Measurements from ENCODE around the gene RNF14. TPM values are rescaled to one million over a fixed set of nuclear protein-coding genes. Genes with fewer than 3 reads are reported as not detected.

Gene RNF14
- total and polyA plus RNA-seq, 9 of the 15 experiments (the other 6 are each of a cell fraction or from before 2014, with no cell fraction given), result 36.3 to 140 (median 75.1) TPM

- TF ChIP-seq AFF1 (IDR thresholded peaks at IDR 0.05; ENCODE audit: low read depth in 1 of 2, partially characterized antibody in 2 of 2) (no peak), NFIC (IDR thresholded peaks at IDR 0.05) (peak; percentile 95), ILK (tag; IDR thresholded peaks at IDR 0.05; ENCODE audit: borderline replicate concordance, low read depth) (no peak), YBX1 (IDR thresholded peaks at IDR 0.05) (no peak), FIP1L1 (IDR thresholded peaks at IDR 0.05; ENCODE audit: low read depth, low read length, poor library complexity, severe bottlenecking) (no peak), CBX5 (IDR thresholded peaks at IDR 0.05; ENCODE audit: borderline replicate concordance, low read depth) (no peak), NFIX (CRISPR knock-in tag; IDR thresholded peaks at IDR 0.05; ENCODE audit: low read depth) (peak; percentile 73), STAG1 (CRISPR knock-in tag; IDR thresholded peaks at IDR 0.05; ENCODE audit: borderline replicate concordance) (no peak), RBFOX2 (IDR thresholded peaks at IDR 0.05; ENCODE audit: low read depth, low read length) (0 out of 2 replicates have a peak, but pooled peaks have one; percentile 30), BRF2 (IDR thresholded peaks at IDR 0.05; ENCODE audit: borderline replicate concordance, insufficient read depth, insufficient read length) (no peak), HOXB6 (CRISPR knock-in tag; IDR thresholded peaks at IDR 0.05; ENCODE audit: borderline replicate concordance) (no peak), IFI16 (CRISPR knock-in tag; IDR thresholded peaks at IDR 0.05) (no peak), ETS2 (tag; IDR thresholded peaks at IDR 0.05; ENCODE audit: borderline replicate concordance, poor library complexity, severe bottlenecking) (no peak), DEAF1 (CRISPR knock-in tag; IDR thresholded peaks at IDR 0.05) (no peak), FOXK1 (CRISPR knock-in tag; IDR thresholded peaks at IDR 0.05; ENCODE audit: borderline replicate concordance) (no peak)
These were observed 34.6 kb upstream of the RNF14 start (continued) for GRCh38 chr5:141934099-141934844.

Data from K562 (cell line).